Endothelial cell (in vitro differentiated cells): Measurements from ENCODE around the gene TEX101. TPM values are rescaled to one million over a fixed set of nuclear protein-coding genes. Genes with fewer than 3 reads are reported as not detected.

ENCODE experiments used
- DNase-seq: peaks from one replicate; pipeline ENCODE4 v3.0.0; 2021; ENCODE audit warnings: low spot score
- H3K27ac Mint-ChIP-seq: one replicate; pipeline ENCODE4 v1.8.0; 2021; ENCODE audit warnings: mixed read lengths, inconsistent platforms; ENCODE audit not compliant: unreplicated experiment
- H3K27me3 Mint-ChIP-seq: one replicate; pipeline ENCODE4 v1.8.0; 2021; ENCODE audit warnings: mild to moderate bottlenecking, moderate library complexity, mixed read lengths, inconsistent platforms; ENCODE audit not compliant: unreplicated experiment
- H3K36me3 Mint-ChIP-seq: one replicate; pipeline ENCODE4 v1.8.0; 2021; ENCODE audit warnings: mild to moderate bottlenecking, low read depth, mixed read lengths, inconsistent platforms; ENCODE audit not compliant: unreplicated experiment
- H3K4me1 Mint-ChIP-seq: one replicate; pipeline ENCODE4 v1.8.0; 2021; ENCODE audit warnings: mild to moderate bottlenecking, mixed read lengths, inconsistent platforms; ENCODE audit not compliant: unreplicated experiment
- H3K4me3 Mint-ChIP-seq: one replicate; pipeline ENCODE4 v1.8.0; 2021; ENCODE audit warnings: mild to moderate bottlenecking, mixed read lengths, inconsistent platforms; ENCODE audit not compliant: unreplicated experiment
- H3K9me3 Mint-ChIP-seq: one replicate; pipeline ENCODE4 v1.8.0; 2021; ENCODE audit warnings: mixed read lengths, inconsistent platforms; ENCODE audit not compliant: unreplicated experiment
- total RNA-seq: library from RNA; stranded (reverse); fragmentation: NEBNext Ultra II Directional; extraction: Animal tissue kit (Norgen Biotek cat#: 25700); gene quantifications from one replicate; pipeline ENCODE4 v1.2.1, GENCODE V29; 2021; ENCODE audit not compliant: unreplicated experiment
- TF ChIP-seq, protein P1 (sequence below): fragments of 200-600 bp; sonication (generic); IDR thresholded peaks from one replicate; pipeline ENCODE4 v1.5.0; 2021; ENCODE audit warnings: antibody characterized with exemption; ENCODE audit not compliant: unreplicated experiment

The TEX101 gene
- total RNA-seq, 1 donor from 2014 or later: not detected

DNA sequence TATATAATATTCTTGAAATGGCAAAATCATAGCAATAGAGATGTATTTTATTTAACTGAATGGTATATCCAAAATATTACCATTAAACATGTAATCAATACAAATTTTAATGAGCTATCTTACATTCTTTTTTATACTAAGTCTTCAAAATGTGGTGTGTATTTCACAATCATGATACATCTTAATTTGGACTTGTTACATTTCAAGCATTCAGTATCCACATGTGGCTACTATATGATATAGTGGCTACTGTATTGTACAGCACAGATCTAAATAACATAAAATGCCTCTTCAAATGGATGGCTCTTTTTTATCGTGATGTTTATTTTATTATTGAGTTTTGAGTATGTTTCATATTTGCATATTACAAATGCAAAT, 8.0 kb downstream of the TEX101 start:
- peaks cover 4% of the 10 kb centered on the region for H3K4me1 Mint-ChIP-seq
- no peak overlapping the region for H3K4me3 Mint-ChIP-seq
- TF ChIP-seq, protein P1, sequence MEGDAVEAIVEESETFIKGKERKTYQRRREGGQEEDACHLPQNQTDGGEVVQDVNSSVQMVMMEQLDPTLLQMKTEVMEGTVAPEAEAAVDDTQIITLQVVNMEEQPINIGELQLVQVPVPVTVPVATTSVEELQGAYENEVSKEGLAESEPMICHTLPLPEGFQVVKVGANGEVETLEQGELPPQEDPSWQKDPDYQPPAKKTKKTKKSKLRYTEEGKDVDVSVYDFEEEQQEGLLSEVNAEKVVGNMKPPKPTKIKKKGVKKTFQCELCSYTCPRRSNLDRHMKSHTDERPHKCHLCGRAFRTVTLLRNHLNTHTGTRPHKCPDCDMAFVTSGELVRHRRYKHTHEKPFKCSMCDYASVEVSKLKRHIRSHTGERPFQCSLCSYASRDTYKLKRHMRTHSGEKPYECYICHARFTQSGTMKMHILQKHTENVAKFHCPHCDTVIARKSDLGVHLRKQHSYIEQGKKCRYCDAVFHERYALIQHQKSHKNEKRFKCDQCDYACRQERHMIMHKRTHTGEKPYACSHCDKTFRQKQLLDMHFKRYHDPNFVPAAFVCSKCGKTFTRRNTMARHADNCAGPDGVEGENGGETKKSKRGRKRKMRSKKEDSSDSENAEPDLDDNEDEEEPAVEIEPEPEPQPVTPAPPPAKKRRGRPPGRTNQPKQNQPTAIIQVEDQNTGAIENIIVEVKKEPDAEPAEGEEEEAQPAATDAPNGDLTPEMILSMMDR: no peak
- peaks cover 7% of the 10 kb centered on the region for H3K27me3 Mint-ChIP-seq
- H3K36me3 Mint-ChIP-seq: no peaks in the 10 kb centered on the region
- H3K27ac Mint-ChIP-seq: no peak overlapping the region
- no peak for DNase-seq
- H3K9me3 Mint-ChIP-seq: no peaks in the 10 kb centered on the region

DNA sequence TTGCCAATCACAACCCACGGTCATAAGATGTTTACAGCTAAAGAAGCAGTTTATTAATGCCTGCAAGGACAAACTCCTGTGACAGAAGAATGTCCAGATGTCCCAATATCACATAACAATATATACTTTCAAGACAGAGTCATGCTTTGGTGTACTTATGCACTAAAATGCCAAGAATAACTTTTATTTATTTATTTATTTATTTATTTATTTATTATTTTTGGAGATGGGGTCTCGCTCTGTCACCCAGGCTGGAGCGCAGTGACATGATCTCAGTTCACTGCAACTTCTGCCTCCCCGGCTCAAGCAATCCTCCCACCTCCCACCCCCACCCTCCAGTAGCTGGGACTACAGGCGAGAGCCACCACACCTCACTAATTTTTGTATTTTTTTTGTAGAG, 9.1 kb downstream of the TEX101 start:
- no peak overlapping the region for H3K27ac Mint-ChIP-seq
- no peak for DNase-seq
- H3K4me3 Mint-ChIP-seq: no peak overlapping the region
- peaks cover 4% of the 10 kb centered on the region for H3K4me1 Mint-ChIP-seq
- no peaks in the 10 kb centered on the region for H3K36me3 Mint-ChIP-seq
- TF ChIP-seq, protein P1: no peak
- H3K9me3 Mint-ChIP-seq: no peaks in the 10 kb centered on the region
- H3K27me3 Mint-ChIP-seq: peaks cover 3% of the 10 kb centered on the region

DNA sequence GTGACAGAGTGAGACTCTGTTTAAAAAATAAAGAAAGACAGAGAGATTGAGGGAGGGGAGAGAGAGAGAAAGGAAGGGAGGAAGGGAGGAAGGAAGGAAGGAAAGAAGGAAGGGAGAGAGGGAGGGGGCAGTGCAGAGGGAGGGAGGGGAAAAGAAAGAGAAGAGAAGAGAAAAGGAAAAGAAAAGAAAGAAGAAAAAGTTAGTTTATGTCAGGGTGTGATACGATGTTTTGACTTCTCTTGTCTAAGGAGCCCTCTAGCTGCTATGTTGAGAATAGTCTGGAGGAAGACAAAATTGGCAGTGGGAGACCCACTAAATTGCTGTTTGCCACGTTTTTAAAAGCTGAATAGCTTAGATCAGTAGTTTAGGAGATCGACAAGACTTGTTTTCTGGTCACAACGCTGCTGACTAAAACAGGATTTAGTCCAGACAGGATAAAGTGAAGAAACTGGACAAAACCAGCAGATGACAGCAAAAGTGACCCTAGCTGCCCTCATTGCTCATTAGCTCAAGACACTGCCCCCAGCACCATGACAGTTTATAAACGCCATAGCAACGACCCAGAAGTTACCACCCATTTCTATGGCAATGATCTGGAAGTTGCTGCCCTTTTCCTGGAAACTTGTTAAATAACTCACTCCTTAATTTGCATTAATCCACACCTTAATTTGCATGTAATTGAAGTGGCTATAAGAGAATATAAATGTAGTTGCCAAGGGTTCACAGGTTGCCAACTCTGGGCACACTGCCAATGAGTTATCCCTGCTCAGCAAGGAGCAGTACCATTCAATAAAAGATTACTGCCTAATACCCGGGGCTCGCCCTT, 11.1 kb downstream of the TEX101 start:
- peaks cover 5% of the 10 kb centered on the region for H3K27me3 Mint-ChIP-seq
- no peak for DNase-seq
- no peak overlapping the region for H3K27ac Mint-ChIP-seq
- no peak overlapping the region for H3K4me3 Mint-ChIP-seq
- no peaks in the 10 kb centered on the region for H3K9me3 Mint-ChIP-seq
- H3K4me1 Mint-ChIP-seq: peaks cover 18% of the 10 kb centered on the region
- H3K36me3 Mint-ChIP-seq: no peaks in the 10 kb centered on the region
- TF ChIP-seq, protein P1: no peak

DNA sequence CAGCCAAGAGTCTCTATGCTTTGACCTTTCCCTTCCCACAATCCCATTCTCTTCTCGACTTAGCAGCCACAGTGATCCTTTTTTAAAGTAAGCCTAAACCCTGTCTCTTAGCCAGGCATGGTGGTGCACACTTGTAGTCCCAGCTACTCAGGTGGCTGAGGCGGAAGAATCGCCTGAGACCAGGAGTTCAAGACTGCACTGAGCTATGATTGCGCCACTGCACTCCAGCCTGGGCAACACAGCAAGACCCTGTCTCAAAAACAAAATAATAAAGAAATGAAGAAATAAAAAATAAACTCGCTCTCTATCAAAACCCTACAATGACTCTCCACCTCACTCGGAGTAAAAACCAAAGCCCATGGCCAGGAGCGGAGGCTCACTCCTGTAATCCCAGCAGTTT, 14.7 kb downstream of the TEX101 start:
- H3K27me3 Mint-ChIP-seq: peaks cover 5% of the 10 kb centered on the region
- no peak overlapping the region for H3K27ac Mint-ChIP-seq
- no peaks in the 10 kb centered on the region for H3K36me3 Mint-ChIP-seq
- no peak overlapping the region for H3K4me3 Mint-ChIP-seq
- no peaks in the 10 kb centered on the region for H3K9me3 Mint-ChIP-seq
- DNase-seq: no peak
- TF ChIP-seq, protein P1: no peak
- H3K4me1 Mint-ChIP-seq: peaks cover 21% of the 10 kb centered on the region

DNA sequence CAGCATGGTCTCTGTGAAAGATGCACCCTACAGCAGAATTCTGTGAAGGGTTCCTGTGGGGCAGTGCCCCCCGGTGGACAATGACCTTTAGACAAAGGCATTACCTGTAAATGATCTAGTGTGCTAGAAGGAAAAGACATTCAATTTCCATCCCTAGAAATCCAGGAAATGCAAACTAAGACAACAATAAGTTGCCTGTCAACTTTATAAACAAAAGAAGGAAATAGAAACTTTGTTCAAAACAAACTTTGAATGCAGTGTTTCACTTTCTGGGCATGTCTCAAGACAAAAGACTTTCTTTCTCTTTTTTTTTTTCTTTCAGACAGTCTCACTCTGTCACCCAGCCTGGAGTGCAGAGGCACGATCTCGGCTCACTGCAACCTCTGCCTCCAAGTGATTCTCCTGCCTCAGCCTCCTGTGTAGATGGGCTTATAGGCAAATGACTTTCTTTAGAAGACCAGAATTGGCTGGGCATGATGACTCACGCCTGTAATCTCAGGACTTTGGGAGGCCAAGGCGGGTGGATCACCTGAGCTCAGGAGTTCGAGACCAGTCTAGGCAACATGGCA, 15.5 kb downstream of the TEX101 start:
- no peaks in the 10 kb centered on the region for H3K9me3 Mint-ChIP-seq
- TF ChIP-seq, protein P1: peak; percentile 42
- peak overlapping the region; percentile 48 for H3K27ac Mint-ChIP-seq
- peaks cover 4% of the 10 kb centered on the region for H3K27me3 Mint-ChIP-seq
- peaks cover 21% of the 10 kb centered on the region for H3K4me1 Mint-ChIP-seq
- H3K36me3 Mint-ChIP-seq: no peaks in the 10 kb centered on the region
- DNase-seq: peak; percentile 42
- no peak overlapping the region for H3K4me3 Mint-ChIP-seq
